HK-2 (cell line): ENCODE results near the gene ETV3L.

ENCODE experiments used
- DNase-seq: peaks from one replicate; pipeline ENCODE4 v3.0.0-alpha.2; 2018; ENCODE audit not compliant: unreplicated experiment

ETV3L gene

GRCh38 chr1:157099633-157100009 lies at the start of gene ETV3L:
Gene ETV3L, minus strand, starts transcription at chr1:157099808. Its CDS starts 285 bp downstream, at chr1:157099523.
- DNase-seq, result no peak

GRCh38 chr1:157147906-157148700 lies 48.5 kb upstream of the ETV3L start:
- no peak for DNase-seq

- no peak for DNase-seq
Measured at GRCh38 chr1:157147037-157147436, 47.4 kb upstream of the ETV3L start.

- DNase-seq, result no peak
Measured at GRCh38 chr1:157146244-157146643, 46.6 kb upstream of the ETV3L start.

GRCh38 chr1:157145076-157145475 lies 45.5 kb upstream of the ETV3L start:
- no peak for DNase-seq

- DNase-seq, result no peak
Measured at GRCh38 chr1:157144509-157144908, 44.9 kb upstream of the ETV3L start.

GRCh38 chr1:157142765-157143423 lies 43.3 kb upstream of the ETV3L start:
- DNase-seq, result no peak

- DNase-seq, result no peak
Measured at GRCh38 chr1:157142201-157142600, 42.6 kb upstream of the ETV3L start.

- DNase-seq, result no peak
Measured at GRCh38 chr1:157141212-157141855, 41.7 kb upstream of the ETV3L start.

GRCh38 chr1:157140063-157140588 lies 40.5 kb upstream of the ETV3L start:
- DNase-seq, result no peak

GRCh38 chr1:157139052-157139715 lies 39.6 kb upstream of the ETV3L start:
- DNase-seq, result no peak

GRCh38 chr1:157138220-157139051 lies 38.8 kb upstream of the ETV3L start, which contains the start of gene ETV3:
Gene ETV3, minus strand, starts transcription at chr1:157138395. Its CDS starts 2,043 bp downstream, at chr1:157136352.
- DNase-seq, result peak; percentile 91

- DNase-seq, result peak; percentile 27
Measured at GRCh38 chr1:157137408-157138219, 38.0 kb upstream of the ETV3L start.

- no peak for DNase-seq
Measured at GRCh38 chr1:157137046-157137407, 37.4 kb upstream of the ETV3L start.

- DNase-seq, result no peak
Measured at GRCh38 chr1:157136133-157136532, 36.5 kb upstream of the ETV3L start.

- no peak for DNase-seq
Measured at GRCh38 chr1:157135646-157136045, 36.0 kb upstream of the ETV3L start.

- no peak for DNase-seq
Measured at GRCh38 chr1:157135070-157135469, 35.5 kb upstream of the ETV3L start.

GRCh38 chr1:157134442-157134841 lies 34.8 kb upstream of the ETV3L start:
- no peak for DNase-seq

- no peak for DNase-seq
Measured at GRCh38 chr1:157133426-157133825, 33.8 kb upstream of the ETV3L start.

GRCh38 chr1:157132616-157133167 lies 33.1 kb upstream of the ETV3L start:
- DNase-seq, result no peak
